ENCODE data around the gene GLIS1.

GLIS1 gene

GRCh38 chr1:53606197-53606596 lies 132.8 kb downstream of the GLIS1 start:
- DNase-seq = no peak

GRCh38 chr1:53605181-53605580 lies 133.8 kb downstream of the GLIS1 start:
- no peak for DNase-seq

GRCh38 chr1:53604291-53604919 lies 134.6 kb downstream of the GLIS1 start:
- DNase-seq = no peak

- DNase-seq = no peak
Observed at GRCh38 chr1:53603431-53603830, 135.5 kb downstream of the GLIS1 start.

GRCh38 chr1:53601867-53602775 lies 136.8 kb downstream of the GLIS1 start:
- DNase-seq = no peak

- no peak for DNase-seq
Observed at GRCh38 chr1:53601031-53601745, 137.8 kb downstream of the GLIS1 start.

- no peak for DNase-seq
Observed at GRCh38 chr1:53600561-53600960, 138.4 kb downstream of the GLIS1 start.

- no peak for DNase-seq
Observed at GRCh38 chr1:53600001-53600400, 139.0 kb downstream of the GLIS1 start.

GRCh38 chr1:53599481-53599880 lies 139.5 kb downstream of the GLIS1 start:
- no peak for DNase-seq

GRCh38 chr1:53598966-53599365 lies 140.0 kb downstream of the GLIS1 start:
- no peak for DNase-seq

- no peak for DNase-seq
Observed at GRCh38 chr1:53595906-53596305, 143.1 kb downstream of the GLIS1 start.

- DNase-seq = no peak
Observed at GRCh38 chr1:53594391-53595180, 144.4 kb downstream of the GLIS1 start.

GRCh38 chr1:53593758-53594380 lies 145.1 kb downstream of the GLIS1 start:
- no peak for DNase-seq

GRCh38 chr1:53592985-53593757 lies 145.8 kb downstream of the GLIS1 start:
- no peak for DNase-seq

GRCh38 chr1:53592521-53592982 lies 146.4 kb downstream of the GLIS1 start:
- no peak for DNase-seq

GRCh38 chr1:53591924-53592323 lies 147.0 kb downstream of the GLIS1 start:
- no peak for DNase-seq

GRCh38 chr1:53590531-53591515 lies 148.1 kb downstream of the GLIS1 start:
- no peak for DNase-seq

GRCh38 chr1:53590104-53590503 lies 148.9 kb downstream of the GLIS1 start:
- no peak for DNase-seq

GRCh38 chr1:53589043-53589887 lies 149.7 kb downstream of the GLIS1 start:
- no peak for DNase-seq

Data from NCI-H748 treated with DMSO at 0.1 percent for 48 hours (cell line).